Spinal cord (tissue), 10 donors: Measurements from ENCODE around the gene MARS1. TPM values are rescaled to one million over a fixed set of nuclear protein-coding genes. Genes with fewer than 3 reads are reported as not detected.
A peak's percentile ranks its signal among the peaks of the same experiment; 100 is the strongest.

ENCODE experiments used
- DNase-seq, 6 donors: peaks; one replicate each; pipeline versions ENCODE4 v3.0.0 to v3.0.0-alpha.2; 2013 to 2015; ENCODE audit warnings: low spot score in 6 of 6, low read depth in 4 of 6
- H3K27ac ChIP-seq: one replicate; pipeline ENCODE4 v1.5.1; 2013; ENCODE audit warnings: low read depth, low read length, control low read depth
- H3K27me3 ChIP-seq: one replicate; pipeline ENCODE4 v1.6.1; 2013; ENCODE audit warnings: low read length; ENCODE audit not compliant: control insufficient read depth, insufficient read depth
- H3K36me3 ChIP-seq: one replicate; pipeline ENCODE4 v1.6.1; 2013; ENCODE audit warnings: low read length; ENCODE audit not compliant: control insufficient read depth, insufficient read depth
- H3K4me1 ChIP-seq: one replicate; pipeline ENCODE4 v1.6.1; 2013; ENCODE audit warnings: low read length; ENCODE audit not compliant: control insufficient read depth, insufficient read depth
- H3K4me3 ChIP-seq: one replicate; pipeline ENCODE4 v1.5.1; 2013; ENCODE audit warnings: low read depth, low read length, control low read depth
- H3K9me3 ChIP-seq: one replicate; pipeline ENCODE4 v1.6.1; 2013; ENCODE audit warnings: low read length; ENCODE audit not compliant: control insufficient read depth, insufficient read depth
- WGBS: methylation state at CpG from one replicate; pipeline ENCODE4 v1.1.5; 2013; ENCODE audit warnings: missing lambda C conversion rate; ENCODE audit not compliant: insufficient coverage; 5-methylcytosine and 5-hydroxymethylcytosine counted together
- polyA plus RNA-seq, 2 donors: library from polyadenylated mRNA; unstranded; fragments of 120-200 nt; gene quantifications; one replicate each; pipeline ENCODE4 v1.2.1, GENCODE V29; 2013; ENCODE audit not compliant: insufficient read length in 2 of 2
- total RNA-seq, 2 donors: library from RNA; depleted of rRNA in 1 of 2; stranded (reverse); fragments of 120-200 nt in 1 of 2; fragments of >200 nt in 1 of 2; gene quantifications; one replicate each; pipeline versions ENCODE4 v1.2.3 to v1.2.4, GENCODE V29; 2013 to 2014
- donor health status: healthy.

Gene MARS1
- total and polyA plus RNA-seq, 4 donors, result 68.6 to 203 (median 143) TPM

- Histone ChIP-seq H3K36me3 (no peaks in the 10 kb centered on the region), H3K9me3 (no peaks in the 10 kb centered on the region), H3K27me3 (peaks cover 19% of the 10 kb centered on the region), H3K27ac (no peak overlapping the region), H3K4me3 (no peak overlapping the region), H3K4me1 (peaks cover 43% of the 10 kb centered on the region)
- DNase-seq, result no peak
- WGBS, result 90% methylated on average over 4 of the region's 6 CpGs
Observed at GRCh38 chr12:57456737-57457490, 31.0 kb upstream of the MARS1 start.

GRCh38 chr12:57458665-57459054 is 29.2 kb upstream of the MARS1 start:
- Histone ChIP-seq H3K4me1 (peaks cover 49% of the 10 kb centered on the region), H3K27me3 (peaks cover 27% of the 10 kb centered on the region), H3K27ac (peak overlapping the region; percentile 86), H3K4me3 (peak overlapping the region; percentile 71), H3K9me3 (no peaks in the 10 kb centered on the region), H3K36me3 (peaks cover 2% of the 10 kb centered on the region)
- no peak for DNase-seq
- WGBS, result 0% methylated on average over 2 of the region's 3 CpGs

- H3K4me1 ChIP-seq, result peaks cover 49% of the 10 kb centered on the region
- 0% methylated on average over 18 of the region's 24 CpGs for WGBS
- peak overlapping the region; percentile 86 for H3K27ac ChIP-seq
- H3K4me3 ChIP-seq, result peak overlapping the region; percentile 71
- DNase-seq, result peak; percentile 87 to 98 (median 92)
- peaks cover 6% of the 10 kb centered on the region for H3K36me3 ChIP-seq
- H3K27me3 ChIP-seq, result peaks cover 27% of the 10 kb centered on the region
- no peaks in the 10 kb centered on the region for H3K9me3 ChIP-seq
Observed at GRCh38 chr12:57459055-57459749, 28.7 kb upstream of the MARS1 start.

GRCh38 chr12:57459750-57460467 is 28.0 kb upstream of the MARS1 start, which contains the start of gene GLI1:
Gene GLI1, plus strand, starts transcription at chr12:57459785. Its CDS starts 3,907 bp downstream, at chr12:57463692.
- Histone ChIP-seq H3K9me3 (no peaks in the 10 kb centered on the region), H3K4me1 (peaks cover 49% of the 10 kb centered on the region), H3K27me3 (peaks cover 27% of the 10 kb centered on the region), H3K4me3 (peak within 1 kb of the TSS; percentile 71), H3K27ac (peak within 1 kb of the TSS; percentile 86), H3K36me3 (peaks cover 7% of the 10 kb centered on the region)
- DNase-seq, result peak in 1 of 6 donors; percentile 43
- 0% methylated on average over 1 of the region's 36 CpGs for WGBS

- Histone ChIP-seq H3K36me3 (peaks cover 7% of the 10 kb centered on the region), H3K9me3 (no peaks in the 10 kb centered on the region), H3K27ac (peak overlapping the region; percentile 48), H3K4me3 (peak overlapping the region; percentile 71), H3K4me1 (peaks cover 49% of the 10 kb centered on the region), H3K27me3 (peaks cover 27% of the 10 kb centered on the region)
- WGBS, result 3% methylated on average over 5 of the region's 6 CpGs
- no peak for DNase-seq
Observed at GRCh38 chr12:57460468-57460784, 27.4 kb upstream of the MARS1 start.

- under 1% methylated on average over 15 of the region's 19 CpGs for WGBS
- Histone ChIP-seq H3K4me1 (peaks cover 46% of the 10 kb centered on the region), H3K36me3 (peaks cover 7% of the 10 kb centered on the region), H3K27me3 (peaks cover 24% of the 10 kb centered on the region), H3K9me3 (no peaks in the 10 kb centered on the region), H3K27ac (peak overlapping the region; percentile 48), H3K4me3 (peak overlapping the region; percentile 71)
- peak in 1 of 6 donors; percentile 63 for DNase-seq
Observed at GRCh38 chr12:57460841-57461275, 27.0 kb upstream of the MARS1 start.

- peak in 4 of 6 donors; percentile 35 to 83 (median 49) for DNase-seq
Observed at GRCh38 chr12:57461276-57461916, 26.5 kb upstream of the MARS1 start.

GRCh38 chr12:57461917-57462250 is 26.0 kb upstream of the MARS1 start:
- H3K36me3 ChIP-seq, result peaks cover 7% of the 10 kb centered on the region
- H3K4me3 ChIP-seq, result peak overlapping the region; percentile 71
- 0% methylated on average over 3 of the region's 9 CpGs for WGBS
- peaks cover 37% of the 10 kb centered on the region for H3K4me1 ChIP-seq
- DNase-seq, result peak in 1 of 6 donors; percentile 19
- H3K27ac ChIP-seq, result peak overlapping the region; percentile 86
- peaks cover 24% of the 10 kb centered on the region for H3K27me3 ChIP-seq
- no peaks in the 10 kb centered on the region for H3K9me3 ChIP-seq

More at GRCh38 chr12:57461276-57461916, 26.5 kb upstream of the MARS1 start:
- H3K27ac ChIP-seq, result peak overlapping the region; percentile 86
- H3K4me1 ChIP-seq, result peaks cover 40% of the 10 kb centered on the region
- peaks cover 24% of the 10 kb centered on the region for H3K27me3 ChIP-seq
- H3K9me3 ChIP-seq, result no peaks in the 10 kb centered on the region
- H3K36me3 ChIP-seq, result peaks cover 7% of the 10 kb centered on the region
- 0% methylated on average over 12 of the region's 32 CpGs for WGBS
- peak overlapping the region; percentile 71 for H3K4me3 ChIP-seq

GRCh38 chr12:57462251-57462911 is 25.5 kb upstream of the MARS1 start:
- Histone ChIP-seq H3K27me3 (peaks cover 24% of the 10 kb centered on the region), H3K4me1 (peaks cover 37% of the 10 kb centered on the region), H3K9me3 (no peaks in the 10 kb centered on the region), H3K27ac (peak overlapping the region; percentile 86), H3K36me3 (peaks cover 7% of the 10 kb centered on the region), H3K4me3 (peak overlapping the region; percentile 71)
- 0% methylated on average over 20 of the region's 28 CpGs for WGBS
- peak in 4 of 6 donors; percentile 66 to 93 (median 76) for DNase-seq
